Hepatocyte (in vitro differentiated cells): ENCODE results near the gene PAAF1. TPM values are rescaled to one million over a fixed set of nuclear protein-coding genes. Genes with fewer than 3 reads are reported as not detected.

ENCODE experiments used
- DNase-seq: peaks from one replicate; pipeline ENCODE4 v3.0.0-alpha.2; 2016; ENCODE audit warnings: low spot score
- H2AFZ ChIP-seq: fragments of 200-600 bp; sonication (generic); 2 replicates; pipeline ENCODE4 v1.6.0; 2016; ENCODE audit warnings: antibody characterized with exemption, mild to moderate bottlenecking
- H3K27ac ChIP-seq: fragments of 200-600 bp; sonication (generic); 2 replicates; pipeline ENCODE4 v1.5.1; 2016; ENCODE audit warnings: mild to moderate bottlenecking
- H3K27me3 ChIP-seq: fragments of 200-600 bp; sonication (generic); 2 replicates; pipeline ENCODE4 v1.6.1; 2016
- H3K36me3 ChIP-seq: fragments of 200-600 bp; sonication (generic); replicated peaks from 2 replicates; pipeline ENCODE4 v1.5.1; 2016; ENCODE audit warnings: low read depth; ENCODE audit not compliant: insufficient read depth
- H3K4me1 ChIP-seq: fragments of 200-600 bp; sonication (generic); 2 replicates; pipeline ENCODE4 v1.5.1; 2016; ENCODE audit warnings: mild to moderate bottlenecking, moderate library complexity; ENCODE audit not compliant: insufficient read depth
- H3K4me2 ChIP-seq: fragments of 200-600 bp; sonication (generic); 2 replicates; pipeline ENCODE4 v1.6.0; 2016
- H3K4me3 ChIP-seq: fragments of 200-600 bp; sonication (generic); 2 replicates; pipeline ENCODE4 v1.5.1; 2016; ENCODE audit warnings: mild to moderate bottlenecking
- H3K79me2 ChIP-seq: fragments of 200-600 bp; sonication (generic); 2 replicates; pipeline ENCODE4 v1.6.0; 2017; ENCODE audit warnings: mild to moderate bottlenecking
- H3K9me2 ChIP-seq: fragments of 200-600 bp; sonication (generic); replicated peaks from 2 replicates; pipeline ENCODE4 v1.6.0; 2017; ENCODE audit warnings: mild to moderate bottlenecking; ENCODE audit not compliant: insufficient read depth
- H3K9me3 ChIP-seq: fragments of 200-600 bp; sonication (generic); 2 replicates; pipeline ENCODE4 v1.5.1; 2016; ENCODE audit warnings: low read depth, mild to moderate bottlenecking
- H4K20me1 ChIP-seq: fragments of 200-600 bp; sonication (generic); 2 replicates; pipeline ENCODE4 v1.6.0; 2016; ENCODE audit warnings: mild to moderate bottlenecking; ENCODE audit not compliant: insufficient read depth, poor library complexity, severe bottlenecking
- CTCF ChIP-seq: fragments of 200-600 bp; sonication (generic); IDR thresholded peaks from 2 replicates; pipeline ENCODE4 v1.5.1; 2016; ENCODE audit warnings: antibody characterized with exemption, mild to moderate bottlenecking; ENCODE audit not compliant: poor library complexity
- EZH2 ChIP-seq: fragments of 200-600 bp; sonication (generic); IDR thresholded peaks from 2 replicates; pipeline ENCODE4 v1.6.1; 2016; ENCODE audit warnings: antibody characterized with exemption, mild to moderate bottlenecking, borderline replicate concordance
- EZH2phosphoT487 ChIP-seq: fragments of 200-600 bp; sonication (generic); IDR thresholded peaks from one replicate; pipeline ENCODE4 v1.6.1; 2018; ENCODE audit warnings: antibody characterized with exemption, mild to moderate bottlenecking, low read depth, moderate library complexity; ENCODE audit not compliant: unreplicated experiment, severe bottlenecking
- WGBS: methylation state at CpG from one replicate; pipeline ENCODE4 v1.1.6; 2016; ENCODE audit warnings: low lambda C conversion rate; ENCODE audit errors: missing lambda C conversion rate; 5-methylcytosine and 5-hydroxymethylcytosine counted together
- polyA plus RNA-seq: library from polyadenylated mRNA; unstranded; fragments of >200 nt; fragmentation: Nextera tagmentation; extraction: Ambion mirVana; gene quantifications from 2 replicates; pipeline ENCODE4 v1.2.1, GENCODE V29; 2016
- total RNA-seq: library from RNA; depleted of rRNA; stranded (reverse); fragments of >200 nt; gene quantifications from 2 replicates; pipeline ENCODE4 v1.2.3, GENCODE V29; 2014

PAAF1 gene
- total and polyA plus RNA-seq, 2 experiments from 2014 or later = 16.0 to 31.0 TPM

DNA sequence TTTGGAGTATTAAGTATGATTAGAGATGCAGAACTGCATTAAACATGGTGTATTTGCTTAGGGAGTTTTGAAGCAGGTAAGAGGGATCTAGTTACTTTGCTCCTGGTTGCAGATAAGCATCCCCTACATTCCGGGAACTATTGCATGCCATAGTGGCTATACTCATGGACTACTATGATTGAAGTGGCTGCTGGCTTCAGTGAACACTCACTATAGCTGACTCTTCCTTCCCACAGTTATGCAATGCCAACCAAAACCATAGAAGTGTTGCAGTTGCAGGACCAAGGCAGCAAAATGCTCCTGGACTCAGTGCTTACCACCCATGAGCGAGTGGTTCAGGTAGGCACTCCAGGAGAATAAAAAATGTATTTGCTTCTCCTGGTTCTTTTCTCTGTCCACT is 17.1 kb upstream of the PAAF1 start:
- TF ChIP-seq CTCF (no peak), EZH2 (no peak), EZH2phosphoT487 (no peak)
- Histone ChIP-seq H4K20me1 (no peaks in the 10 kb centered on the region), H3K4me3 (no peak overlapping the region), H3K9me3 (no peaks in the 10 kb centered on the region), H3K4me1 (no peaks in the 10 kb centered on the region), H3K27ac (no peak overlapping the region), H3K9me2 (no peaks in the 10 kb centered on the region), H3K79me2 (no peaks in the 10 kb centered on the region), H3K36me3 (no peaks in the 10 kb centered on the region), H2AFZ (no peak overlapping the region), H3K27me3 (no peaks in the 10 kb centered on the region), H3K4me2 (no peak overlapping the region)
- no peak for DNase-seq
- WGBS = 88% methylated on average over 2 of the region's 2 CpGs

GRCh38 chr11:73860202-73860601 is 16.6 kb upstream of the PAAF1 start:
- Histone ChIP-seq H3K9me3 (no peaks in the 10 kb centered on the region), H4K20me1 (no peaks in the 10 kb centered on the region), H3K9me2 (no peaks in the 10 kb centered on the region), H3K79me2 (no peaks in the 10 kb centered on the region), H2AFZ (no peak overlapping the region), H3K4me2 (no peak overlapping the region), H3K27ac (no peak overlapping the region), H3K36me3 (no peaks in the 10 kb centered on the region), H3K4me1 (no peaks in the 10 kb centered on the region), H3K27me3 (no peaks in the 10 kb centered on the region), H3K4me3 (no peak overlapping the region)
- WGBS = 70% methylated on average over 2 of the region's 2 CpGs
- DNase-seq = no peak
- TF ChIP-seq EZH2phosphoT487 (no peak), CTCF (no peak), EZH2 (no peak)

- Histone ChIP-seq H3K4me3 (no peak overlapping the region), H4K20me1 (no peaks in the 10 kb centered on the region), H3K79me2 (no peaks in the 10 kb centered on the region), H3K9me3 (no peaks in the 10 kb centered on the region), H3K4me2 (no peak overlapping the region), H3K27ac (no peak overlapping the region), H3K9me2 (no peaks in the 10 kb centered on the region), H3K27me3 (no peaks in the 10 kb centered on the region), H3K36me3 (no peaks in the 10 kb centered on the region), H2AFZ (no peak overlapping the region), H3K4me1 (peaks cover 8% of the 10 kb centered on the region)
- TF ChIP-seq EZH2phosphoT487 = no peak
- TF ChIP-seq EZH2 = no peak
- no peak for TF ChIP-seq CTCF
- DNase-seq = no peak
- WGBS = 86% methylated on average over 4 of the region's 4 CpGs
Observed at GRCh38 chr11:73862986-73863385, 13.8 kb upstream of the PAAF1 start.

- peak overlapping the region; percentile 74 for H3K27ac ChIP-seq
- WGBS = 92% methylated on average over 5 of the region's 5 CpGs
Observed at GRCh38 chr11:73866095-73866579, 10.7 kb upstream of the PAAF1 start.

More at GRCh38 chr11:73866095-73866579, 10.7 kb upstream of the PAAF1 start:
- Histone ChIP-seq H3K4me1 (peaks cover 8% of the 10 kb centered on the region), H3K36me3 (no peaks in the 10 kb centered on the region), H2AFZ (no peak overlapping the region), H3K4me3 (no peak overlapping the region), H4K20me1 (no peaks in the 10 kb centered on the region), H3K9me3 (no peaks in the 10 kb centered on the region), H3K79me2 (no peaks in the 10 kb centered on the region), H3K9me2 (no peaks in the 10 kb centered on the region), H3K4me2 (no peak overlapping the region), H3K27me3 (no peaks in the 10 kb centered on the region)
- DNase-seq = no peak
- TF ChIP-seq EZH2phosphoT487 (no peak), EZH2 (no peak), CTCF (no peak)
